BLaER1 treated with 17β-estradiol and CSF1 and Interleukin-3, amounts not matched to agents 10 nM and 100 nM (cell line): ENCODE measurements around the gene IGF1.
"Not testable (repeated sequence)": the region's sequence is repeated elsewhere in the genome, so short reads cannot be mapped to it uniquely, and the experiment has no call there.

Experiments used
- H3K27ac ChIP-seq, 11 experiments: shearing (Covaris generic); formaldehyde crosslinking; 2 replicates each; pipeline ENCODE4 v1.8.1; 2022
- H3K27me3 ChIP-seq, 11 experiments: shearing (Covaris generic); formaldehyde crosslinking; 2 replicates each; pipeline ENCODE4 v1.8.1; 2022
- H3K36me3 ChIP-seq, 11 experiments: shearing (Covaris generic); formaldehyde crosslinking; 2 replicates each; pipeline ENCODE4 v1.8.1; 2022
- H3K4me1 ChIP-seq, 10 experiments: shearing (Covaris generic); formaldehyde crosslinking; 2 replicates each; pipeline ENCODE4 v1.8.1; 2022
- H3K4me2 ChIP-seq, 11 experiments: shearing (Covaris generic); formaldehyde crosslinking; 2 replicates each; pipeline ENCODE4 v1.8.1; 2022
- H3K4me3 ChIP-seq, 10 experiments: shearing (Covaris generic); formaldehyde crosslinking; 2 replicates each; pipeline ENCODE4 v1.8.1; 2022
- H3K9ac ChIP-seq, 11 experiments: shearing (Covaris generic); formaldehyde crosslinking; 2 replicates each; pipeline ENCODE4 v1.8.1; 2022
- H3K9me3 ChIP-seq, 11 experiments: shearing (Covaris generic); formaldehyde crosslinking; replicated peaks in 1 of 11; 2 replicates each; pipeline ENCODE4 v1.8.1; 2022
- H4K20me1 ChIP-seq, 11 experiments: shearing (Covaris generic); formaldehyde crosslinking; 2 replicates each; pipeline ENCODE4 v1.8.1; 2022
- Cebpa-rat ChIP-seq, 11 experiments: shearing (Covaris generic); IDR thresholded peaks; 2 replicates each; pipeline ENCODE4 v1.8.1; 2022

The IGF1 gene

DNA sequence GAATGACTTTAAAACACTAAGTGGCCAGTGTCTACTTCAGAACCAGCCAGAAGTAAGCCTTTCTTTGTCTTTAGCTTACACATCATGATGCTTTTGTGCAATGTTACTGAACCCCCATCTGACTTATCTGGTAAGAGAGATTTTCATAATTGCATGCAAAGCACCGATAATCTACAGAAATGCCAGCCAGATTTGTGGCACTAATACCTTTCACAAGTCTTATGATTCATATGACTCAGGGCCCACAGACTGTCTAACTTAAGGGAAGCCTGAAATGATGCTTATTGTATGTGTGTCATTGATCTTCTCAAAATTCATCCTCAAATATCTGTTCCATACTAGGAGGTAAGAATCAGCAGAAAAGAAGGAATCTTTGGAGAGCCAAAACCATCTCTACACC lies 18.0 kb downstream of the IGF1 start:
- no peak overlapping the region for H3K9ac ChIP-seq
- no peaks in the 10 kb centered on the region for H3K36me3 ChIP-seq
- no peaks in the 10 kb centered on the region for H4K20me1 ChIP-seq
- no peak overlapping the region for H3K4me2 ChIP-seq
- H3K4me1 ChIP-seq, result no peaks in the 10 kb centered on the region
- TF ChIP-seq Cebpa-rat (IDR thresholded peaks at IDR 0.05), result no peak
- H3K4me3 ChIP-seq, result no peak overlapping the region
- H3K27ac ChIP-seq, result no peak overlapping the region
- no peaks in the 10 kb centered on the region for H3K27me3 ChIP-seq
- H3K9me3 ChIP-seq, result no peaks in the 10 kb centered on the region

DNA sequence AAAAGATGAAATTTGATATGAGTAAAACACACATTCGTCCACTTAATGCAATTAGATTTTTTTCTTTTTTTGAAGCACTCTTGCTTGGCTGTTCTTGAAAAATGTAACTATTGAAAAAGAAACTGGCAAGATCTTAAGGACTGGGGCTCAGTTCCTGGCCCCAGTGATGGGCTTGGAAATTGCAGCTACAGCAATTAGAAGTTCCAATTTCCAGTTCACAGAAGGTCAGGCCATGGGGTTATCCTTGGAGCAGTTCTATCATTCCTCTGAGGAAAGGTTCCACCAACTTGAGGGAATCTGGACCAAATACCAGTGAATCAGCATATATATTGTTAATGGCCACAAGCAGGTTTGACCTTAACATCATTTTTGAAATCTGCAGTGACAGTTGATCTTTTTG lies 18.9 kb downstream of the IGF1 start:
- no peaks in the 10 kb centered on the region for H3K9me3 ChIP-seq
- no peak overlapping the region for H3K4me2 ChIP-seq

DNA sequence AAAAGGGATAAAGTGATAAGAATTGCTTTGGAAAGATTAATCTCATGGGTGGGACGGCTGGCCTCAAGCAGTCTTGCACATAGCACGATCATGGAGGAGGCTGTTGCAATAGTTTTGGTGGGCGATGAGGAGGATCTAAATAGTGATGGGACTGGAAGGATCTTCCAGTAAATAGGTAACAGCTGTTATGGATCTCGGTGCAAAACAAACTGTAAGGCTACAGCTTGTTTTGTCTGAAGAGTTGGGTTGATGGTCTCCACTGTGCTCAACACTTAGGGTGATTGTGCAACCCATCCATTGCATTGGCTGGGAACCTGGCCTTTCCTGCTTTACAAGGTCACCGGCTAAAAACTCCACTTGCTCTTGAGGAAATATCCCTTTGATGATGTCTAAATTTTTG lies 21.0 kb downstream of the IGF1 start:
- Histone ChIP-seq H3K4me2 (no peak overlapping the region), H3K27ac (no peak overlapping the region), H3K9me3 (no peaks in the 10 kb centered on the region), H3K4me3 (no peak overlapping the region), H3K27me3 (no peaks in the 10 kb centered on the region; a peak in 1 of 22 replicates), H3K36me3 (no peaks in the 10 kb centered on the region), H3K9ac (no peak overlapping the region), H3K4me1 (no peaks in the 10 kb centered on the region), H4K20me1 (no peaks in the 10 kb centered on the region)
- peak in 3 of 11 experiments; percentile 18 to 59 (median 24); a peak in 1 of 22 replicates for TF ChIP-seq Cebpa-rat (IDR thresholded peaks at IDR 0.05)

More for the DNA sequence above, 18.9 kb downstream of the IGF1 start:
- no peak overlapping the region for H3K9ac ChIP-seq
- H3K27ac ChIP-seq, result no peak overlapping the region
- TF ChIP-seq Cebpa-rat (IDR thresholded peaks at IDR 0.05), result no peak
- no peaks in the 10 kb centered on the region for H3K4me1 ChIP-seq
- H3K36me3 ChIP-seq, result no peaks in the 10 kb centered on the region
- no peak overlapping the region for H3K4me3 ChIP-seq
- H4K20me1 ChIP-seq, result no peaks in the 10 kb centered on the region
- H3K27me3 ChIP-seq, result no peaks in the 10 kb centered on the region

DNA sequence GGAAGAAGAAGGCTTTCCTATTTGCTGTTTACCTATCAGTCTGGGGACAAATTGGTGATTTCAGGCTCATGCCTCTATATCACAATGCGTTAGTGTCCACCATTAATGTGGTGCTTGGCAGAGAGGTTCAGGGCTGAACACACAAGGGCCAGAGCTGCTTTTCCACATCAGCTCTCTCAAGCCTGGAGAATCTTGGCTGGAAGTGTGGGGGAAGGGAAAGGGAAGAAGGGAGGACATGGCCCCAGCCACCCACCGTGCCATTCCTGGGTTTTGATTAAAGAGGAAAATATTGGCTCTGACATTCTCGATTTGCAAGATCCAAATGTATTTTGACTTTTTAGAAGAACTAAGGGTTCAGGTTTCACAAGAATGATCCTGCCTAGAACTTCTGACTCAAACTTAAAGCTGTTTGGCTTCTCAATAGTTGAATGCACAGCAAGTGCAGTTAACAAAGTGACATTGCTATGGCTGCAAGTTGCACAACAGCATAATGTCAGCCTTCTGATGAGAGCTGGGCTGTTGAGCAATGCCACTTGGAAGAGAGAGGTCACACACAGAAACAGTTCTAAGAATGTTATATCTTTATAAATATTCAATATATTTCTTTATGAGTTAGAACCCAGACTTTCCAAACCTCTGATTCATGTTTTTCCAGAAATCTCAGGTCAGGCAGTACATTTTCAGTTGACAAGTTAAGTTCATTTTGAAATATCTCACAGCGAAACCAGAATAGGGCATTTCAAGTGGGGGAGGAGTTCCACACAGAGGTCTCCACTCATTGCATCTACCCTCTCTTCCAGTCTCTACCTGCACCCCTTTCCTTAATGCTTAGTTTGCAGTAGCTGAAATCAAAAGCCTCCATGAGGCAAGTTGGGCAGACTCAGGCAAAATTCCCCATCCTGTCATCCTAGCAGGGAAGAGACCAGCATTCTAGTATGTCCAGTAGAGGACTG lies 25.3 kb downstream of the IGF1 start:
- Histone ChIP-seq H3K9ac (no peak overlapping the region), H3K9me3 (no peaks in the 10 kb centered on the region), H3K4me1 (no peaks in the 10 kb centered on the region), H3K27ac (no peak overlapping the region), H3K4me3 (no peak overlapping the region), H3K4me2 (no peak overlapping the region), H3K36me3 (no peaks in the 10 kb centered on the region), H4K20me1 (no peaks in the 10 kb centered on the region), H3K27me3 (no peaks in the 10 kb centered on the region; a peak in 1 of 22 replicates)
- no peak for TF ChIP-seq Cebpa-rat (IDR thresholded peaks at IDR 0.05)

DNA sequence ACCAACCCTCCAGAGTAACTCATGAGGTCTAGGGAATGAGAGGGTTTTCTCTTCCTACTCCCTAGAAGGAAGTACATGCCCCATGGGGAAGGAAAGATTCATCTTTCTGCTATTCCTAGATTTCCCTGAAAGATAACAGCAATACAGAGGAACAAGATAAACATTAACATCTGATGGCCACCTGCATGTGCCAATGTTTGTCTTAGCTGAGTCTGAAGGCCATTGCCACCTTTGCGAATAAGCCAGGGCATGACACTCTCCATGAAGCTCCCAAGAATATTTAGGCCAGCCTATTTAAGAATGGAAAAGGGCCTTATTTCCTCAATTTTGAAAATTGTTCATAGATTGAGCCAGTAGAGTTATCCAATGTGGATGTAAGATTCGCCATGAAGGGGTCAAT lies 26.0 kb downstream of the IGF1 start:
- H3K27me3 ChIP-seq, result no peaks in the 10 kb centered on the region; a peak in 1 of 22 replicates
- no peak overlapping the region for H3K27ac ChIP-seq
- H3K9me3 ChIP-seq, result no peaks in the 10 kb centered on the region
- no peak overlapping the region for H3K4me3 ChIP-seq
- H3K4me1 ChIP-seq, result no peaks in the 10 kb centered on the region
- no peak overlapping the region for H3K4me2 ChIP-seq
- H4K20me1 ChIP-seq, result no peaks in the 10 kb centered on the region
- no peak for TF ChIP-seq Cebpa-rat (IDR thresholded peaks at IDR 0.05)
- no peak overlapping the region for H3K9ac ChIP-seq
- no peaks in the 10 kb centered on the region for H3K36me3 ChIP-seq

DNA sequence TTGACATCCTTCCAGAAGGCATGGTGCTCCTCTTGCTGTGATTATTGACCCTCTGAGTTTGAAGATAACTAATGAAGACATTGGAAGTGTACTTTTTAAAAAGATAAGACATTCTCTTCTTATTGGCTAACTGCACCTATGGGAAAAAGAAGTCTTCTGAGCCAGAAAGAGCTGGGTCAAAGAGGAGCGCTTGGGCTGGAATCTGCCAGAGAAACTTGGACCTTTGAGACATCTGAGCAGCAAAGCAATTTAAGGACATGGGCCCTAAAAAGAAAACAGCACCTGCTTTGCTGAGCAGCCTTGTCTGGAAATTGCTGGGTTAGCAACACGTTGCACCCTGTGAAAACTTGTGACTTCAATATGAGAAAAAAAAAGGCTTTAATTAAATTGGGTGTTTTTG lies 27.8 kb downstream of the IGF1 start:
- no peak overlapping the region for H3K4me3 ChIP-seq
- TF ChIP-seq Cebpa-rat (IDR thresholded peaks at IDR 0.05), result no peak
- no peaks in the 10 kb centered on the region for H4K20me1 ChIP-seq
- no peaks in the 10 kb centered on the region for H3K36me3 ChIP-seq
- no peak overlapping the region for H3K9ac ChIP-seq
- no peak overlapping the region for H3K27ac ChIP-seq
- no peaks in the 10 kb centered on the region for H3K4me1 ChIP-seq
- H3K9me3 ChIP-seq, result no peaks in the 10 kb centered on the region
- H3K4me2 ChIP-seq, result no peak overlapping the region
- H3K27me3 ChIP-seq, result no peaks in the 10 kb centered on the region; a peak in 1 of 22 replicates

DNA sequence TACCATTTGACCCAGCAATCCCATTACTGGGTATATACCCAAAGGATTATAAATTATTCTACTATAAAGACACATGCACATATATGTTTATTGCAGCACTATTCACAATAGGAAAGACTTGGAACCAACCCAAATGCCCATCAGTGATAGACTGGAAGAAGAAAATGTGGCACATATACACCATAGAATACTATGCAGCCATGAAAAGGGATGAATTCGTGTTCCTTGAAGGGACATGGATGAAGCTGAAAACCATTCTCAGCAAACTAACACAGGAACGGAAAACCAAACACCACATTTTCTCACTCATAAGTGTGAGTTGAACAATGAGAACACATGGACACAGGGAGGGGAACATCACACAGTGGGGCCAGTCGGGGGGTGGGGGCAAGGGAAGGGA lies 31.3 kb downstream of the IGF1 start:
- not testable (repeated sequence) for H3K4me3 ChIP-seq, H3K27ac ChIP-seq, H3K36me3 ChIP-seq, H4K20me1 ChIP-seq, H3K27me3 ChIP-seq, H3K4me2 ChIP-seq, H3K9me3 ChIP-seq, H3K9ac ChIP-seq, H3K4me1 ChIP-seq

DNA sequence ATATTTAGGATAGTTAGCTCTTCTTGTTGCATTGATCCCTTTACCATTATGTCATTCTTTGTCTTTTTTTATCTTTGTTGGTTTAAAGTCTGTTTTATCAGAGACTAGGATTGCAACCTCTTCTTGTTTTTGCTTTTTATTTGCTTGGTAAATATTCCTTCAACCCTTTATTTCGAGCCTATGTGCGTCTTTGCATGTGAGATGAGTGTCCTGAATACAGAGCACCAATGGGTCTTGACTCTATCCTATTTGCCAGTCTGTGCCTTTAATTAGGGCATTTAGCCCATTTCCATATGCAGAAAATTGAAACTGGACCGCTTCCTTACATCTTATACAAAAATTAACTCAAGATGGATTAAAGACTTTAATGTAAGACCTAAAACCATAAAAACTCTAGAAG lies 32.9 kb downstream of the IGF1 start:
- H3K9me3 ChIP-seq, H3K27ac ChIP-seq, H3K4me3 ChIP-seq, H3K9ac ChIP-seq, H4K20me1 ChIP-seq, H3K36me3 ChIP-seq, H3K27me3 ChIP-seq, H3K4me1 ChIP-seq, H3K4me2 ChIP-seq: not testable (repeated sequence)

DNA sequence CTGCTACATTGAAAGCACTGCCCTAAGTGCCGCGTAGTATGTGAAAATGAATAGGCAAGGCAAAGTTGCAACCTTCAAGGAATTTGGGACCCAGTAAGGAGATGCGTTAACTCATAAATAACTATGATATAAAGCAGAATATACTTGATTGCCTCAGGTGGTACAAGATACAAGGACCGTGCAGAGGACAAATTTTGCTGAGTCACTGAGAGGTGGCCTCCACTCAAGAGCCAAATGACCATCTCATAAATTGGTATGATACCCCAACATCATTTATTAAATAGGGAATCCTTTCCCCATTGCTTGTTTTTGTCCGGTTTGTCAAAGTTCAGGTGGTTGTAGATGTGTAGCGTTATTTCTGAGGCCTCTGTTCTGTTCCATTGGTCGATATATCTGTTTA lies 35.7 kb downstream of the IGF1 start:
- Histone ChIP-seq H3K27ac (no peak overlapping the region), H3K4me2 (no peak overlapping the region), H4K20me1 (no peaks in the 10 kb centered on the region), H3K4me1 (no peaks in the 10 kb centered on the region), H3K27me3 (no peaks in the 10 kb centered on the region), H3K9ac (no peak overlapping the region), H3K9me3 (peaks cover 0 to 3% (median 0%) of the 10 kb centered on the region in 11 experiments; a peak in 1 of 22 replicates), H3K4me3 (no peak overlapping the region), H3K36me3 (no peaks in the 10 kb centered on the region)
- TF ChIP-seq Cebpa-rat (IDR thresholded peaks at IDR 0.05), result no peak

GRCh38 chr12:102444093-102444492 lies 36.3 kb downstream of the IGF1 start:
- no peak overlapping the region for H3K4me2 ChIP-seq
- no peak overlapping the region for H3K4me3 ChIP-seq
- H3K27me3 ChIP-seq, result no peaks in the 10 kb centered on the region
- no peak for TF ChIP-seq Cebpa-rat (IDR thresholded peaks at IDR 0.05)
- no peak overlapping the region for H3K9ac ChIP-seq
- no peaks in the 10 kb centered on the region for H3K4me1 ChIP-seq
- H3K27ac ChIP-seq, result no peak overlapping the region
- H3K9me3 ChIP-seq, result peaks cover 0 to 3% (median 0%) of the 10 kb centered on the region in 11 experiments; a peak in 1 of 22 replicates
- H3K36me3 ChIP-seq, result no peaks in the 10 kb centered on the region
- H4K20me1 ChIP-seq, result no peaks in the 10 kb centered on the region
